HG03460 (cell line): ENCODE results near the gene CLDN1.
"Not testable (repeated sequence)": the region's sequence is repeated elsewhere in the genome, so short reads cannot be mapped to it uniquely, and the experiment has no call there.

ENCODE experiments used
- ATAC-seq: cut with Tn5 transposase; IDR thresholded peaks from one replicate; pipeline ENCODE4 v1.9.1; 2021; ENCODE audit not compliant: unreplicated experiment

The CLDN1 gene

DNA sequence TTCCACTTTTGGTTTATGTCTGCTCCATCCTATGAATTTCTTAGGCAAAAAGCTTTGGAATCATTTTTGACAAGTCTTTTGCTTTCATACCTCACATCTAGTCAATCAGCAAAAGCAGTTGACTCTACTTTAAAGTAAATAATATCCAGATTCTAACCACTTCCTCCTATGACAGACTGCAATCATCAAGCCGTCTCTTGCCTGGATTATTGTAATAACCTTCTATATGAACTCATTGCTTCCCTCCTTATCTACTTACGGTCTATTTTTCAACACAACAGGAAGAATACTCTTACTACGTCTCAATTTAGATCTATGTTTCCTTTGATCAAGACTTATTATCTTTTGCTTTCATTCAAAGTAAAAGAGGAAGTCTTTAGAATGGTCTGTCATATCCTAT, 20.7 kb downstream of the CLDN1 start:
- ATAC-seq = no peak

DNA sequence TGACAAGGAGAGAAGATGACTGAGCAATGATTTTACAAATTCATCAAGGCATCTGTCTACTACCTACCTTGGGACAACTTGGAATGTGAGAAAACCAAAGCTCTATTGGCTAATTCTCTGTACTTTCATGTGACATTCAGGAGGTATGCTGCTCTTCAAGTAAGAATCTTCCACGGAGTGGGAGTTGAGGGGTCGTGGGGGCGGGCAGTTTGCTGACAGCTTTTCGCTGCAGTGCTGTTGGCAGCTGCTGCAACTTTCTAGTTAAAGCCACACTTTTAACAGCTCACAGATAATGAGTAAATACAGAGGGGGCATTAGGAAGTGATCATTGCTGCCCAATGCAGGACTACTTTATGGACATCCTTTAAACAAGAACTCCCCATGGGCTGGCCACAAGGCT, 22.3 kb downstream of the CLDN1 start:
- no peak for ATAC-seq

DNA sequence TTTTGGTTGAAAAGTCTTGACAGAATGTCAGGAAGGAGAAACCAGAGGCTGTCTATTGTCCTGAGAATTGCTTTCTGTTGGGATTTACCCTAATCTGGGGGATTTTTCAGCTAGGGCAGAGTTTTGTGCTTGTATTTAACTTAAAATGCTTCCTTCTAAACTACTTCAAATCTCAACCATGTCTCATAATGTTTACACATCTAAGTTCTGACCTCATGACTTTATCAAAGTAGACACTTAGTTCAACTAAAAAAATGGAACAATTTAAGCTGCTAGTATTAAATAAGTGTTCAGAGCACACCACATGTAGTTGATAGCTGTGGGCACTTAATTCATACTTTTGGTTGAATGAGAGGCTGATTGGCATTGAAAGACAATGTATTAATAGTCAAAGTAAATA, 28.2 kb downstream of the CLDN1 start:
- ATAC-seq = no peak

DNA sequence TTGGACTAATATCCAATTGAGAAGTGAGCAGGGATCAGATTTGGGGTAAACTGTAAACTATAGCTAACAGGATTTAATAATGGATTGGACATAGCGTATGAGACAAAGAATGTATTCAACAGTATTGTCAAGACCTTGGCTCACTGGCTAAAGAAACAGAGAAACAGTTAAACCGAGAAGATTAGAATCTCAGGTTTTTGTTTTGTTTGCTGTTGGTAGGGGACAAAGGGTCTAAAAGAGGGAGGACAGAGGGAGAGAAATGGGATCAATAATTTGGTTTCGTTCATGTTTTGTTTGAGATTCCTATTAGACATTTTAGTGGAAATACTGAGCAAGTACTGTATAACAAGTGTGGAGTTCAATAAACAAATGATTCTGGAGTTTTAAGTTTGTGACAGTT, 28.6 kb downstream of the CLDN1 start:
- no peak for ATAC-seq

DNA sequence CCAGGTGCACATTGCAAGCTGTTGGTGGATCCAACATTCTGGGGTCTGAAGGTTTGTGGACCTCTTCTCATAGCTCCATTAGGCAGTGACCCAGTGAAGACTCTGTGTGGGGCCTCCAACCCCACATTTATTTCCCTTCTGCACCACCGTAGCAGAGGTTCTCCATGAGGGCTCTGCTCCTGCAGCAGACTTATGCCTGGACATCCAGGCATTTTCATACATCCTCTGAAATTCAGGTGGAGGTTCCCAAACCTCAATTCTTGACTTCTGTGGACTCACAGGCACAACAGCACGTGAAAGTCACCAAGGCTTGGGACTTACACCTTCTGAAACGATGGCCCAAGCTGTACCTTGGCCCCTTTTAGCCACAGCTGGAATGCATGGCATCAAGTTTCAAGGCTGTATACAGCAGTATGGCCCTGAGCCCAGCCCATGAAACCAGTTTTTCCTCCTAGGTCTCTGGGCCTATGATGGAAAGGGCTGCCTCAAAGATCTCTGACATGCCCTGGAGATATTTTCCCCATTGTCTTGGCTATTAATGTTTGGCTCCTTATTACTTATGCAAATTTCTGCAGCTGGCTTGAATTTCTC, 30.2 kb downstream of the CLDN1 start:
- no peak for ATAC-seq

DNA sequence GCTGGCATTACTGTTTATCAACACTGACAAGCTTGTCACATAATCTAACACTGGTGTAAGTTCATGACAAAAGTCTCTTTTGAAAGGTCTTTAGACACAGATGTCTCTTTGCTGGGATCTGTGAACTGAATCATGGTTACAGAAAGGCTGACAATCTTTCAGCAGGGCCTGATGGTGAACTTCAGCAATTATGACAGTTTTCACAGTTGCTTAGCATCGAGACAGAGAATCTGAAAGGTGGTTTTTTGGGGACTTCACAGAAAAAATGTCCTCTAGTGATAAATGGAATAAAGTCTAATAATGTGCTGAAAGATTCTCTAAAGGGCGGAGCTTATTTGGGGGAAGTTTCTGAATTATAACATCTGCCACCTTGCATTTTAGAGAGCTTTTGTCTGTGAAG, 32.3 kb downstream of the CLDN1 start:
- ATAC-seq = no peak

DNA sequence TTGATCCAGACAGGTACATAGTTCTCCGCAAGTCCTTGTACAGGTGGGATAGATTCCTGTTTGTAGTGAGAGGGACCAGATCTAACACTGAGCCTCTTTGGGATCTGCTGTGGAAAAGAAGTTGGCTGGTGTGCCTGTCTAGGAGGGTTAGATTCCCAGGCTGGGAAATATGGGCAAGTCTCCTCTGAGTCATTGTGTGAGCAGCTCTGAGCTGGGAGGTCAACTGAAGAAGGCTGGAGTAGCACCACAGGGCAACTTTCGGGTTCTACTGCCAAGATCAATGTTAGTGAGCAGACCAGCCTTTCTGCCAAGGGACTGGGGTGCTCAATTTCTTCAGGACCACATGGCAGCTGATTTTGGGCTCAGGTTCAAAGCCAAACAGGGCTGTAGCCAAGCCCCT, 33.4 kb downstream of the CLDN1 start:
- no peak for ATAC-seq

DNA sequence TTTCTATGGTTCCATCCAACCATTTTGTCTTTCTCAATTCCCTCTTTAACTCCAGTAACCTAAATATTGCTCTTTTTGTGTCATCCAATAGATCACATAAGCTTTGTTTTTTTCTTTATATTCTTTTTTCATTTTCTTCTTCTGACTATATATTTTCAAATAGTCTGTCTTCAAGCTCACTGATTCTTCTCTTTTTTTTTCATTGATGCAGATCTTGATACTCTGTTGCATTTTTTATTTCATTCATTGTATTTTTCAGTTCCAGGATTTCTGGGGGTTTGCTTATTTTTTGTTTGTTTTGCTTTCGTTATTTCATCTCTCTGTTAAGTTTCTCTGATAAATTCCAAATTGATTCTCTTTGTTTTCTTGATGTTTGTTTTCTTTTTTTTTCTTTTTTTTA, 36.2 kb downstream of the CLDN1 start:
- no peak for ATAC-seq

DNA sequence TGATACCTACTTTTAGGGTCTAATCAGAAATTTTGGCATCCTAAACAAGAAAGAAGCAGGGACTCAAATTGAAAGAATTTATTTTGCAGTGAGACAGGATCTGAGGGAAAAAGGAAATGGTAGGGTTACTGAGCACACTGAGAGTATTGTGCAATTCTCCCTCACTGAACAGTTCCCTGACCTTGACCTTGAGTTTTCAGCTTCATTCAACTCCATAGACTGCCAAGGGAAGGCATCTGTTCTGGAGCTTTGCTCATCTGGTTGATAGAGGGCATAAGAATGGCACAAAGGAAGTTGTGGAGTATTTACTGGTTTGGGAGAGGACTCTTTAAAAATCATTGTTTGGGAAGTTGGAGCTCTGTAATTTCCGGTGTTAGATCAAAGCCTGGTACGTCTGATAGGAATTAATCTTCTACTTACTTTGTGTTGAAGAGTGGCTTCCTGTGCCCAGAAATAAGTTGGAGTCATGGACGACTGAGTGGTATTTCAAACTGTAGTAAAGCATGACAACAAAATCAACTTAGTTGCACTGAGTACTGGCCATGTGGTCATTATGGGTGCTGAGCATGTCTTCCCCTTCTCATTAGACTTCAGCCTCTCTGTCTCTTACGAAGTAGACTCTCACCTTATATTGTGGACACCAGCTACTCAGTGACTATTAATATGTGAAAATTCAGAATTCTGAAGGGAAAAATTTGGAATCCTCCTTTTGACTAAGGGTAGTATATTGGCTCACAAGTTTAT, 40.8 kb downstream of the CLDN1 start:
- ATAC-seq = no peak

DNA sequence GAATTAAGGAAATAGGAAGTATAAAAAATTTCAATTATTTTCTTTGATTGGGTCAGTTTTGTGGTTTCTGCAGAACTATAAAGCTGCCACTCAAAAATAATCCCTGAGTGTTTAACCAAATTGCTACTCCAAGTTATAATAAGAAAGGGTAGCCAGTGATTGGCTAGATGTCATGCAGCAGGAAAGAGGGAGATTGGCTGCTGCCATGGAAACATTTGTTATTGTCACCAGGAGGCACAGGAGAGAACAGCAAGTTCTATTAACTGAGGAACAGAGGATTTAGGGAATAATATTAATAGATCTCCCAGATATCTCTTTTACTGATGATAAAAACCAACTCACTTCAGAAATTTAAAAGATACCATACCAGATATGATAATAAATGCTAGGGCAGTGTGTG, 42.6 kb downstream of the CLDN1 start:
- ATAC-seq = no peak

DNA sequence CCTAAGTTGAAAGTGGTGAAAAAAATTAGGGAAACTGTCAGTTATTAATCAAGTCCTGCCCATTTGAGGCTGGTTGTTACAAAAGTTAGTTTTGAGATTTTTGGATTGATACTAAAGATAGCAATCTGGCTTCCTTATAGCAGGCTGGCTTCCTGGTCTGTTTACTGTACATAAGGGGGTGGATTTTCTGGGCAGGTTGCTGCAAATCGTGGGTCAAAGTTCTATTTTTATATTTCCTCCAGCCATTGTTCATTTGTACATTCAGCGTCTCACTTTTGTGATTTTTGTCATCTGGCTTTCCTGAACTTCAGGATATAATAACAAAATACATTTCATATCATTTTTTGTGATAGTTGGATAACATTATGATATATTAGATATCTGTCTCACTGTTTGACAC, 49.5 kb downstream of the CLDN1 start:
- ATAC-seq = no peak

DNA sequence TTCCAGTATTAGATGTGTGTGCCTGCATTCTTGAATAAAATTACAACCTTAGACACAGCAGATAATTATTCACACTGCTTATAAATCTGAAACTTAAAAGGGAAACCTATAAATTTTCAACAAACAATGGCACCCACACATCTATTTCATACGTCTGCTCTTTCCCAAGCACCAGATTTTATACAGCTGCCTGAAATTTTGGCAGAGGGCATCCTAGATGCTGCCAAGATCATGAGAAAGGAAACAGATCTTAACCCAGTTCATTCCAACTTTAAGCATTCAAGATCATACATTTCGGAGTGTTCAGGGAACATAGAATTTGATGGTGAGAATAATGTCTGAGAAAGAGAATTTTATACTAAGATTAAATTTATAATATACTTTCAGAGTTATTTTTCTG, 53.1 kb downstream of the CLDN1 start:
- no peak for ATAC-seq

DNA sequence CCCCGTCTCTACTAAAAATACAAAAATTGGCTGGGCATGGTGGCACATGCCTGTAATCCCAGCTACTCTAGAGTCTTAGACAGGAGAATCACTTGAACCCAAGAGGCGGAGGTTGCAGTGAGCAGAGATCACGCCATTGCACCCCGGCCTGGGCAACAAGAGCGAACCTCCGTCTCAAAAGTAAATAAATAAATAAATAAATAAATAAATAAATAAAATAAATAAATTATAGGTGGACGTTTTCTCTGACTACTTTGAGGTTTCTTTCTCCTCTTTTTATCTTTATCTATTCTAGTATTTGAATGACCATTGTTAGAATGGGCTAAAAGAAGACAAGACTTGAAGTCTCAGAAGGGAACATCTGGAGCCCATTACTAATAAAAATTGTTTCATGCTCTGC, 54.8 kb downstream of the CLDN1 start:
- ATAC-seq = not testable (repeated sequence)

DNA sequence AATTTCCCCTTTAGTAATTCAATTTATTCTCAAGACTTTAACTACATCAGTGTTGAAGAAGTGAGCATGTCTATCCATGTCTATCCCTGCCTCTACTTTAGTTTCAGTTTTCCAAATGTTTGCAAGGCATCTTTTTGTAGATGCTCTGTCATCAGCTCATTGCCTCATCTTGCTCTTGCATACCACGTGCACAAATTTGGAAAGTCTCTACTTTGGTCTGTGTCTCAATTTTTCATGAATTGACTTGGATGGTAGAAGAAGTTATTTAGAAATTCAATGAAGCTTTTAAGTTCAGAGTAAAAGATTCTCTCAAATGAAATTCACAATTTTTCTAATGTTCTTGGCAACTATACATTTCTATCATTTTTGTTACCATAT, 55.3 kb downstream of the CLDN1 start:
- no peak for ATAC-seq

DNA sequence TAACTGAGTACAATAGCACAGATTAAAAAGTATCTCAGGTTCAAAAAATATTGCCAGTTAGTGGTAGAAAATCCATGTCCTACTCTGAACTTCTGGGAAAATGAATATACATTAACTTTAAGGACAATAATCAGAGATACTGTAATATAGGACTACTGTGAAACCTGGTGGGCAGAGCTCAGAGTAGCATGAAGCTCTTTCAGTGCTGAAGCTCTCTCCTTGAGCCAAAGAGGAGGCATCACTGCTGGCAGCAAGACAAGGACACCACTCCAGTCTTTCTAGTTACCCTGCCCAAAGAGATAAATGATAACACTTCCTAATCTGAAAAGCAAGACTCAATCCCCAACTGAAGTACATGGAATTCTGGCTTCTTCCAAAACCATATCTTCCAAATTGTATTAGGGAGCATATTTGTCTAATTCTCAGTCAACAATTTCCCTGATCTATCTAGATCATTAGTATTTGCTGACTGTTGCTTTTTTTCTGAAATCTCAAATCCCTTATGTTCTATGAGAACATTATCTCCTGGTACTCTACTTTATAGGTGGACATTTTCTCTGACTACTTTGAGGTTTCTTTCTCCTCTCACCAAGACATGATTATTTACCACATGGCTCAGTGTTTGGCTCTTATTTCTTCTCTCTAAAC, 55.9 kb downstream of the CLDN1 start:
- no peak for ATAC-seq

DNA sequence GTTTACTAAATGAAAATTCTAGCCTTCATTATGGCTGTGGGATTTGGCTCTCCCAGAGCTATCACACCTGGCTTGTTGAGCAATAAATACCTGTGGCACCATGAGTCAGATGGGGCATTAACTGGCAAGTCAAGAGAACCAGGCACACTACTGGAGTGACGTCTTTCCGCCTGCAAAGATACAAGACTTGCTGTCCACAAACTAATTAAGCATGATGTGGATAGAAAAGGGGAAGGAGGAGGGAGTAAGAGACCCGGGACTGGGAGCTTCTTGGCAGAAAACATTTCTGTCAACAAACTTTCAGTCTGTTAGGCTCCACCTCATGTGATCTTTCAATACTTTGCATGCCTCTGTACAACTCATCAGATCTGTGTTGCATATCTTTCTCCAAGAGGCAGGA, 56.5 kb downstream of the CLDN1 start:
- ATAC-seq = no peak

DNA sequence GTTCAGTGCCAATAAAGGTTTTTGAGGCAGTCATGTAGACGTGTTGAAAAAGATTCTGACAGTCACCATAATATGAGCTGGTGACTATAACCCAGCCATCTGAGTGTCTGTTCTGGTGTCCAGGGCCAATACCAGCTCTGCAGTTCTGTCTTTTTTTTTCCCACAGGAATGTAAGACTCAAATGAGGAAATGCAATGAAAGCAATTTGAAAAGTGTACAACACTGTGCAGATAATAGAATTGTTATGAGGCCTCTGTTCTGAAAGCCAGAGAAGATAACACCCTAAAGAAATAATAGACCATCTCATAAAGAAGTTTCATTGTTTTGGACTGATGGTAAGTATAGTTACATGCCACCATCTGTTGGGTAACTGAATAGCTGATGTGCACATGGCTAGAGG, 57.1 kb downstream of the CLDN1 start:
- no peak for ATAC-seq

DNA sequence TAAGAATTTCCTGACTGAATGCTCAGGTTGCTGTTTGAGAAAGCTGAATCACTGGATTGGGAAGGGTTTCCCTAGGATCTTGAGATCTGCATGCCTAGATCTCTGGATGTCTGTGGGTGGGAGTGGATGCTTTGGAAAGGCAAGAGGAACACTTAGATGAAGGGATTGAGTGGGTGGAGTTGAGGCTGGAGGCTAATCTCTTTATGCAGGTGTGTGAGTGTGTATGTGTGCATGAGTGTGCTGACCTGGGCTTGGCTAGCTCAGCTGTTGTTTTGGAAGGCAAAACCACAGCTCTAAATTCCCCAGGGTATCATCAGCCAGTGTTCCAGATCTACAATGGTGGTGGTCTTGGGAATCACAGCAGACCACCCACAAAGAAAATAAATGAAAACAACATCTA, 60.5 kb downstream of the CLDN1 start:
- ATAC-seq = no peak

DNA sequence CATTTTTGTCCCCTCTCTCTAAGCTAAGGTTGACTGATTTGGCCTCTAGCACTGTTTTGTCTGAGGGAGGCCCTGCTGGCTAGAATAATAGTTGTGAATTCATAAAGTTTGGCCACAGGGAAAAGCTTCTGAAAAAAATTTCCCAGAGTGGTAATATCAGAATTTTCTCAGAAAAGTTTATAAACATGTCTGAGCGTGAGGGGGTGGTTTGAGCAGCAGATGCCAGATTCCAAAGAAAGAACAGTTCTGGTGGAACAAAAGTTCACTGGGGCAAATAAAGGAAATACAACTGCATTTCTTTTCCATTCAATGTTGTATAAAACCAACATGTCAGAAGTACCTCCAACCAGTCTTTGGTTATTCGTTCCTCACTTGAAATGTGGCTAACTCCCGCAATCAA, 61.2 kb downstream of the CLDN1 start:
- no peak for ATAC-seq

DNA sequence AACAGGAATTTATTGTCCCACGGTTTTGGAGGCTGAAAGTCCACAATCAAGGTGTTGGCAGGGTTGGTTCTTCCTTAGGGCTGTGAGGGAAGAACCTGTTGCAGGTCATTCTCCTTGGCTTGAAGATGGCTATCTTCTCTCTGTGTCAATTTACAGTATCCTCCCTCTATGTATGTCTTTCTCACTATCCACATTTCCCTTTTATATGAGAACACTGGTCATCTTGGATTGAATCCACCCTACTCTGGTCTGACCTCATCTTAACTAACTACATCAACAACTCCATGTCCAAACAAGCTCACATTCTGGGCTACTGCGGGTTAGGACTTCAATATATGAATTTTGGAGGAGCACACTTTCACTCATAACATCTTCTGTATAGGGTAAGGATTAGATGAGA, 61.9 kb downstream of the CLDN1 start:
- no peak for ATAC-seq

DNA sequence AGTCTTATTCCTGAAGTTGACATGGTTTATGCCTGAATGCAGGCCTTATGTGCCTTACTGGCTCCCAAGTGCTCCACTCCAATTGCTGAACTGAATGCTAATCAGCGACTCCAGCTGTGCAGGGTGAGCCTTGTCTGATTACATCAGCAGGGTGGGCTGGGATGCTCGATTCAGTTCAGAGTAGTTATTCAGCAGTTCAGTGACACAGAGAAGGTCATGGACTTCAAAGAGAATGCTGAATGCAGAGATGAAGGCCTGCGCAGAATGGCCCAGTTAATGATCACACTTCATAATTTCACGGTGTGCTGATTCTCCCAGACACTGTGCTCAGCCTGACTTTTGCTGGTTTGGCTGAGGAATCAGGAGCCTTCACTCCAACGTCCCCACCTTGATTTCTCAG, 63.6 kb downstream of the CLDN1 start:
- no peak for ATAC-seq
